ENCODE results near the gene COL23A1.

COL23A1 gene

GRCh38 chr5:178454303-178454702, 135.9 kb downstream of the COL23A1 start:
- no peak for DNase-seq (ENCODE audit: low read depth, low spot score)
- H3K4me3 ChIP-seq (ENCODE audit: low read length) = no peak overlapping the region

GRCh38 chr5:178453224-178453623, 137.0 kb downstream of the COL23A1 start:
- DNase-seq (ENCODE audit: low read depth, low spot score) = no peak
- H3K4me3 ChIP-seq (ENCODE audit: low read length) = no peak overlapping the region

- no peak for DNase-seq (ENCODE audit: low read depth, low spot score)
- H3K4me3 ChIP-seq (ENCODE audit: low read length) = no peak overlapping the region
Observed at GRCh38 chr5:178450121-178451028, 139.8 kb downstream of the COL23A1 start.

GRCh38 chr5:178449163-178450070, 140.8 kb downstream of the COL23A1 start:
- no peak for DNase-seq (ENCODE audit: low read depth, low spot score)
- no peak overlapping the region for H3K4me3 ChIP-seq (ENCODE audit: low read length)

- DNase-seq (ENCODE audit: low read depth, low spot score) = no peak
- no peak overlapping the region for H3K4me3 ChIP-seq (ENCODE audit: low read length)
Observed at GRCh38 chr5:178445534-178445933, 144.7 kb downstream of the COL23A1 start.

- H3K4me3 ChIP-seq (ENCODE audit: low read length) = no peak overlapping the region
- peak; percentile 73 for DNase-seq (ENCODE audit: low read depth, low spot score)
Observed at GRCh38 chr5:178442405-178443257, 147.6 kb downstream of the COL23A1 start.

GRCh38 chr5:178441486-178442270, 148.5 kb downstream of the COL23A1 start:
- no peak overlapping the region for H3K4me3 ChIP-seq (ENCODE audit: low read length)
- DNase-seq (ENCODE audit: low read depth, low spot score) = no peak

- DNase-seq (ENCODE audit: low read depth, low spot score) = no peak
- H3K4me3 ChIP-seq (ENCODE audit: low read length) = no peak overlapping the region
Observed at GRCh38 chr5:178440181-178440580, 150.0 kb downstream of the COL23A1 start.

GRCh38 chr5:178439493-178440180, 150.6 kb downstream of the COL23A1 start:
- H3K4me3 ChIP-seq (ENCODE audit: low read length) = no peak overlapping the region
- DNase-seq (ENCODE audit: low read depth, low spot score) = no peak

GRCh38 chr5:178438796-178439195, 151.4 kb downstream of the COL23A1 start:
- no peak overlapping the region for H3K4me3 ChIP-seq (ENCODE audit: low read length)
- no peak for DNase-seq (ENCODE audit: low read depth, low spot score)

- H3K4me3 ChIP-seq (ENCODE audit: low read length) = no peak overlapping the region
- no peak for DNase-seq (ENCODE audit: low read depth, low spot score)
Observed at GRCh38 chr5:178437386-178438075, 152.7 kb downstream of the COL23A1 start.

- no peak overlapping the region for H3K4me3 ChIP-seq (ENCODE audit: low read length)
- no peak for DNase-seq (ENCODE audit: low read depth, low spot score)
Observed at GRCh38 chr5:178436326-178436940, 153.8 kb downstream of the COL23A1 start.

GRCh38 chr5:178435321-178436238, 154.6 kb downstream of the COL23A1 start:
- DNase-seq (ENCODE audit: low read depth, low spot score) = no peak
- no peak overlapping the region for H3K4me3 ChIP-seq (ENCODE audit: low read length)

- H3K4me3 ChIP-seq (ENCODE audit: low read length) = no peak overlapping the region
- DNase-seq (ENCODE audit: low read depth, low spot score) = no peak
Observed at GRCh38 chr5:178434851-178435250, 155.3 kb downstream of the COL23A1 start.

- H3K4me3 ChIP-seq (ENCODE audit: low read length) = no peak overlapping the region
- DNase-seq (ENCODE audit: low read depth, low spot score) = no peak
Observed at GRCh38 chr5:178434016-178434761, 156.0 kb downstream of the COL23A1 start.
